ENCODE measurements around the gene EMID1. TPM values are rescaled to one million over a fixed set of nuclear protein-coding genes. Genes with fewer than 3 reads are reported as not detected.

The EMID1 gene
- total and polyA plus RNA-seq, 2 donors = 4.7 to 9.9 TPM

GRCh38 chr22:29190051-29190450 is 15.6 kb upstream of the EMID1 start:
- Histone ChIP-seq H3K27ac (ENCODE audit: low read depth in 1 of 2, low read length in 1 of 2) (no peak overlapping the region), H3K9me3 (ENCODE audit: control insufficient read depth in 2 of 2, insufficient read depth in 1 of 2, low read length in 1 of 2) (no peaks in the 10 kb centered on the region), H3K4me3 (ENCODE audit: low read length in 2 of 2) (no peak overlapping the region), H3K4me1 (ENCODE audit: control insufficient read depth in 2 of 2, insufficient read depth in 2 of 2, low read length in 2 of 2) (peaks cover 0 to under 1% of the 10 kb centered on the region in 2 donors), H3K36me3 (ENCODE audit: control insufficient read depth in 2 of 2, insufficient read depth in 2 of 2, low read length in 1 of 2) (no peaks in the 10 kb centered on the region), H3K27me3 (ENCODE audit: control insufficient read depth in 2 of 2, insufficient read depth in 1 of 2, low read length in 1 of 2) (no peaks in the 10 kb centered on the region)
- WGBS = 85% methylated on average over 8 of the region's 8 CpGs
- no peak for DNase-seq (ENCODE audit: low read depth in 6 of 9, low spot score in 9 of 9)

- no peaks in the 10 kb centered on the region for H3K36me3 ChIP-seq (ENCODE audit: control insufficient read depth in 2 of 2, insufficient read depth in 2 of 2, low read length in 1 of 2)
- H3K9me3 ChIP-seq (ENCODE audit: control insufficient read depth in 2 of 2, insufficient read depth in 1 of 2, low read length in 1 of 2) = no peaks in the 10 kb centered on the region
- WGBS = 89% methylated on average over 10 of the region's 10 CpGs
- peaks cover 0 to 8% of the 10 kb centered on the region in 2 donors for H3K4me1 ChIP-seq (ENCODE audit: control insufficient read depth in 2 of 2, insufficient read depth in 2 of 2, low read length in 2 of 2)
- H3K4me3 ChIP-seq (ENCODE audit: low read length in 2 of 2) = no peak overlapping the region
- DNase-seq (ENCODE audit: low read depth in 6 of 9, low spot score in 9 of 9) = no peak
- H3K27me3 ChIP-seq (ENCODE audit: control insufficient read depth in 2 of 2, insufficient read depth in 1 of 2, low read length in 1 of 2) = no peaks in the 10 kb centered on the region
- H3K27ac ChIP-seq (ENCODE audit: low read depth in 1 of 2, low read length in 1 of 2) = no peak overlapping the region
Observed at GRCh38 chr22:29190918-29191317, 14.8 kb upstream of the EMID1 start.

- no peaks in the 10 kb centered on the region for H3K9me3 ChIP-seq (ENCODE audit: control insufficient read depth in 2 of 2, insufficient read depth in 1 of 2, low read length in 1 of 2)
- no peaks in the 10 kb centered on the region for H3K36me3 ChIP-seq (ENCODE audit: control insufficient read depth in 2 of 2, insufficient read depth in 2 of 2, low read length in 1 of 2)
- no peak overlapping the region for H3K27ac ChIP-seq (ENCODE audit: low read depth in 1 of 2, low read length in 1 of 2)
- 98% methylated on average over 8 of the region's 8 CpGs for WGBS
- H3K27me3 ChIP-seq (ENCODE audit: control insufficient read depth in 2 of 2, insufficient read depth in 1 of 2, low read length in 1 of 2) = no peaks in the 10 kb centered on the region
- no peak for DNase-seq (ENCODE audit: low read depth in 6 of 9, low spot score in 9 of 9)
- peaks cover 0 to 10% of the 10 kb centered on the region in 2 donors for H3K4me1 ChIP-seq (ENCODE audit: control insufficient read depth in 2 of 2, insufficient read depth in 2 of 2, low read length in 2 of 2)
- H3K4me3 ChIP-seq (ENCODE audit: low read length in 2 of 2) = no peak overlapping the region
Observed at GRCh38 chr22:29193021-29193420, 12.7 kb upstream of the EMID1 start.

- WGBS = 98% methylated on average over 2 of the region's 2 CpGs
- no peak overlapping the region for H3K4me3 ChIP-seq (ENCODE audit: low read length in 2 of 2)
- H3K4me1 ChIP-seq (ENCODE audit: control insufficient read depth in 2 of 2, insufficient read depth in 2 of 2, low read length in 2 of 2) = peaks cover 0 to 10% of the 10 kb centered on the region in 2 donors
- H3K27me3 ChIP-seq (ENCODE audit: control insufficient read depth in 2 of 2, insufficient read depth in 1 of 2, low read length in 1 of 2) = no peaks in the 10 kb centered on the region
- DNase-seq (ENCODE audit: low read depth in 6 of 9, low spot score in 9 of 9) = no peak
- H3K36me3 ChIP-seq (ENCODE audit: control insufficient read depth in 2 of 2, insufficient read depth in 2 of 2, low read length in 1 of 2) = no peaks in the 10 kb centered on the region
- no peaks in the 10 kb centered on the region for H3K9me3 ChIP-seq (ENCODE audit: control insufficient read depth in 2 of 2, insufficient read depth in 1 of 2, low read length in 1 of 2)
- no peak overlapping the region for H3K27ac ChIP-seq (ENCODE audit: low read depth in 1 of 2, low read length in 1 of 2)
Observed at GRCh38 chr22:29194184-29194583, 11.5 kb upstream of the EMID1 start.

GRCh38 chr22:29195118-29195963 is 10.4 kb upstream of the EMID1 start:
- H3K9me3 ChIP-seq (ENCODE audit: control insufficient read depth in 2 of 2, insufficient read depth in 1 of 2, low read length in 1 of 2) = no peaks in the 10 kb centered on the region
- H3K4me1 ChIP-seq (ENCODE audit: control insufficient read depth in 2 of 2, insufficient read depth in 2 of 2, low read length in 2 of 2) = peaks cover 0 to 10% of the 10 kb centered on the region in 2 donors
- DNase-seq (ENCODE audit: low read depth in 6 of 9, low spot score in 9 of 9) = peak in 1 of 9 donors; percentile 51
- H3K4me3 ChIP-seq (ENCODE audit: low read length in 2 of 2) = no peak overlapping the region
- no peaks in the 10 kb centered on the region for H3K36me3 ChIP-seq (ENCODE audit: control insufficient read depth in 2 of 2, insufficient read depth in 2 of 2, low read length in 1 of 2)
- H3K27me3 ChIP-seq (ENCODE audit: control insufficient read depth in 2 of 2, insufficient read depth in 1 of 2, low read length in 1 of 2) = no peaks in the 10 kb centered on the region
- WGBS = 71% methylated on average over 8 of the region's 8 CpGs
- H3K27ac ChIP-seq (ENCODE audit: low read depth in 1 of 2, low read length in 1 of 2) = no peak overlapping the region

- Histone ChIP-seq H3K36me3 (ENCODE audit: control insufficient read depth in 2 of 2, insufficient read depth in 2 of 2, low read length in 1 of 2) (no peaks in the 10 kb centered on the region), H3K27ac (ENCODE audit: low read depth in 1 of 2, low read length in 1 of 2) (no peak overlapping the region), H3K4me3 (ENCODE audit: low read length in 2 of 2) (no peak overlapping the region), H3K27me3 (ENCODE audit: control insufficient read depth in 2 of 2, insufficient read depth in 1 of 2, low read length in 1 of 2) (no peaks in the 10 kb centered on the region), H3K4me1 (ENCODE audit: control insufficient read depth in 2 of 2, insufficient read depth in 2 of 2, low read length in 2 of 2) (peaks cover 0 to 11% of the 10 kb centered on the region in 2 donors), H3K9me3 (ENCODE audit: control insufficient read depth in 2 of 2, insufficient read depth in 1 of 2, low read length in 1 of 2) (no peaks in the 10 kb centered on the region)
- 77% methylated on average over 10 of the region's 10 CpGs for WGBS
- no peak for DNase-seq (ENCODE audit: low read depth in 6 of 9, low spot score in 9 of 9)
Observed at GRCh38 chr22:29195964-29196666, 9.6 kb upstream of the EMID1 start.

GRCh38 chr22:29197096-29197495 is 8.6 kb upstream of the EMID1 start:
- H3K4me1 ChIP-seq (ENCODE audit: control insufficient read depth in 2 of 2, insufficient read depth in 2 of 2, low read length in 2 of 2) = peaks cover 0 to 20% of the 10 kb centered on the region in 2 donors
- H3K4me3 ChIP-seq (ENCODE audit: low read length in 2 of 2) = no peak overlapping the region
- no peaks in the 10 kb centered on the region for H3K27me3 ChIP-seq (ENCODE audit: control insufficient read depth in 2 of 2, insufficient read depth in 1 of 2, low read length in 1 of 2)
- no peaks in the 10 kb centered on the region for H3K9me3 ChIP-seq (ENCODE audit: control insufficient read depth in 2 of 2, insufficient read depth in 1 of 2, low read length in 1 of 2)
- 97% methylated on average over 3 of the region's 3 CpGs for WGBS
- DNase-seq (ENCODE audit: low read depth in 6 of 9, low spot score in 9 of 9) = no peak
- H3K36me3 ChIP-seq (ENCODE audit: control insufficient read depth in 2 of 2, insufficient read depth in 2 of 2, low read length in 1 of 2) = no peaks in the 10 kb centered on the region
- H3K27ac ChIP-seq (ENCODE audit: low read depth in 1 of 2, low read length in 1 of 2) = no peak overlapping the region

GRCh38 chr22:29198240-29198639 is 7.5 kb upstream of the EMID1 start:
- Histone ChIP-seq H3K4me3 (ENCODE audit: low read length in 2 of 2) (no peak overlapping the region), H3K36me3 (ENCODE audit: control insufficient read depth in 2 of 2, insufficient read depth in 2 of 2, low read length in 1 of 2) (no peaks in the 10 kb centered on the region), H3K4me1 (ENCODE audit: control insufficient read depth in 2 of 2, insufficient read depth in 2 of 2, low read length in 2 of 2) (peaks cover 4 to 32% of the 10 kb centered on the region in 2 donors), H3K9me3 (ENCODE audit: control insufficient read depth in 2 of 2, insufficient read depth in 1 of 2, low read length in 1 of 2) (no peaks in the 10 kb centered on the region), H3K27ac (ENCODE audit: low read depth in 1 of 2, low read length in 1 of 2) (no peak overlapping the region), H3K27me3 (ENCODE audit: control insufficient read depth in 2 of 2, insufficient read depth in 1 of 2, low read length in 1 of 2) (no peaks in the 10 kb centered on the region)
- 98% methylated on average over 5 of the region's 5 CpGs for WGBS
- no peak for DNase-seq (ENCODE audit: low read depth in 6 of 9, low spot score in 9 of 9)

- Histone ChIP-seq H3K9me3 (ENCODE audit: control insufficient read depth in 2 of 2, insufficient read depth in 1 of 2, low read length in 1 of 2) (no peaks in the 10 kb centered on the region), H3K27ac (ENCODE audit: low read depth in 1 of 2, low read length in 1 of 2) (no peak overlapping the region), H3K36me3 (ENCODE audit: control insufficient read depth in 2 of 2, insufficient read depth in 2 of 2, low read length in 1 of 2) (no peaks in the 10 kb centered on the region), H3K4me3 (ENCODE audit: low read length in 2 of 2) (no peak overlapping the region), H3K4me1 (ENCODE audit: control insufficient read depth in 2 of 2, insufficient read depth in 2 of 2, low read length in 2 of 2) (peaks cover 10 to 48% of the 10 kb centered on the region in 2 donors), H3K27me3 (ENCODE audit: control insufficient read depth in 2 of 2, insufficient read depth in 1 of 2, low read length in 1 of 2) (no peaks in the 10 kb centered on the region)
- 88% methylated on average over 8 of the region's 8 CpGs for WGBS
- no peak for DNase-seq (ENCODE audit: low read depth in 6 of 9, low spot score in 9 of 9)
Observed at GRCh38 chr22:29199702-29200400, 5.8 kb upstream of the EMID1 start.

Data from thymus (tissue), 11 donors.